ENCODE data around the gene SCFD2.
"Not testable (repeated sequence)": the region's sequence is repeated elsewhere in the genome, so short reads cannot be mapped to it uniquely, and the experiment has no call there.

SCFD2 gene

GRCh38 chr4:52837716-52838558, 527.9 kb downstream of the SCFD2 start:
- in situ Hi-C loops (cut with MboI; ENCODE audit: low sequenced_read_pairs, unreplicated experiment), result no loop called here
- TF ChIP-seq, protein P1, sequence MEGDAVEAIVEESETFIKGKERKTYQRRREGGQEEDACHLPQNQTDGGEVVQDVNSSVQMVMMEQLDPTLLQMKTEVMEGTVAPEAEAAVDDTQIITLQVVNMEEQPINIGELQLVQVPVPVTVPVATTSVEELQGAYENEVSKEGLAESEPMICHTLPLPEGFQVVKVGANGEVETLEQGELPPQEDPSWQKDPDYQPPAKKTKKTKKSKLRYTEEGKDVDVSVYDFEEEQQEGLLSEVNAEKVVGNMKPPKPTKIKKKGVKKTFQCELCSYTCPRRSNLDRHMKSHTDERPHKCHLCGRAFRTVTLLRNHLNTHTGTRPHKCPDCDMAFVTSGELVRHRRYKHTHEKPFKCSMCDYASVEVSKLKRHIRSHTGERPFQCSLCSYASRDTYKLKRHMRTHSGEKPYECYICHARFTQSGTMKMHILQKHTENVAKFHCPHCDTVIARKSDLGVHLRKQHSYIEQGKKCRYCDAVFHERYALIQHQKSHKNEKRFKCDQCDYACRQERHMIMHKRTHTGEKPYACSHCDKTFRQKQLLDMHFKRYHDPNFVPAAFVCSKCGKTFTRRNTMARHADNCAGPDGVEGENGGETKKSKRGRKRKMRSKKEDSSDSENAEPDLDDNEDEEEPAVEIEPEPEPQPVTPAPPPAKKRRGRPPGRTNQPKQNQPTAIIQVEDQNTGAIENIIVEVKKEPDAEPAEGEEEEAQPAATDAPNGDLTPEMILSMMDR (IDR thresholded peaks at IDR 0.05; ENCODE audit: borderline replicate concordance, control extremely low read depth, extremely low read depth, insufficient read depth, missing control alignments), result no peak
- DNase-seq (ENCODE audit: low spot score), result no peak

DNA sequence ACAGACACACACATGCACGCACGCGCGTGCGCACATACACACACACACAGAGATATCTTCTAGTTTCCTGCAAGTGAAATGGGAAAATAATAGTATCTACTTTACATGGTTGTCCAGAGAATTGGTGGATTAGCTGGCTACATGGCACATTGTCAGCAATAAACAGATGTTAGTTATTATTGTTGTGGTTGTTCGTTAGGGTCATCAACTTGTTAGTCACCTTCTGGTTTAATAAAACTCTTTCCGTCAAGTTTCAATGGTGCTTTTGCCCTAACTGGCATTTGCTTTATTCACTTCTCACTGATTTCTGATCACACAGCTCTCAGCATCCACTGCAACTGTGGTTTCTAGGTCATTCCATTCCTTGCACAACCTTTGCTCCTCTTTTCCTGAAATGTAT, 529.2 kb downstream of the SCFD2 start:
- in situ Hi-C loops (cut with MboI; ENCODE audit: low sequenced_read_pairs, unreplicated experiment), result no loop called here
- TF ChIP-seq, protein P1 (IDR thresholded peaks at IDR 0.05; ENCODE audit: borderline replicate concordance, control extremely low read depth, extremely low read depth, insufficient read depth, missing control alignments), result no peak
- DNase-seq (ENCODE audit: low spot score), result no peak

GRCh38 chr4:52836120-52836519, 529.7 kb downstream of the SCFD2 start:
- DNase-seq (ENCODE audit: low spot score), result no peak
- TF ChIP-seq, protein P1 (IDR thresholded peaks at IDR 0.05; ENCODE audit: borderline replicate concordance, control extremely low read depth, extremely low read depth, insufficient read depth, missing control alignments), result no peak
- in situ Hi-C loops (cut with MboI; ENCODE audit: low sequenced_read_pairs, unreplicated experiment), result no loop called here

GRCh38 chr4:52834641-52835456, 531.0 kb downstream of the SCFD2 start:
- DNase-seq (ENCODE audit: low spot score); in situ Hi-C loops (cut with MboI; ENCODE audit: low sequenced_read_pairs, unreplicated experiment): not testable (repeated sequence)

GRCh38 chr4:52833941-52834525, 531.8 kb downstream of the SCFD2 start:
- no peak for DNase-seq (ENCODE audit: low spot score)
- TF ChIP-seq, protein P1 (IDR thresholded peaks at IDR 0.05; ENCODE audit: borderline replicate concordance, control extremely low read depth, extremely low read depth, insufficient read depth, missing control alignments), result no peak
- in situ Hi-C loops (cut with MboI; ENCODE audit: low sequenced_read_pairs, unreplicated experiment), result no loop called here

DNA sequence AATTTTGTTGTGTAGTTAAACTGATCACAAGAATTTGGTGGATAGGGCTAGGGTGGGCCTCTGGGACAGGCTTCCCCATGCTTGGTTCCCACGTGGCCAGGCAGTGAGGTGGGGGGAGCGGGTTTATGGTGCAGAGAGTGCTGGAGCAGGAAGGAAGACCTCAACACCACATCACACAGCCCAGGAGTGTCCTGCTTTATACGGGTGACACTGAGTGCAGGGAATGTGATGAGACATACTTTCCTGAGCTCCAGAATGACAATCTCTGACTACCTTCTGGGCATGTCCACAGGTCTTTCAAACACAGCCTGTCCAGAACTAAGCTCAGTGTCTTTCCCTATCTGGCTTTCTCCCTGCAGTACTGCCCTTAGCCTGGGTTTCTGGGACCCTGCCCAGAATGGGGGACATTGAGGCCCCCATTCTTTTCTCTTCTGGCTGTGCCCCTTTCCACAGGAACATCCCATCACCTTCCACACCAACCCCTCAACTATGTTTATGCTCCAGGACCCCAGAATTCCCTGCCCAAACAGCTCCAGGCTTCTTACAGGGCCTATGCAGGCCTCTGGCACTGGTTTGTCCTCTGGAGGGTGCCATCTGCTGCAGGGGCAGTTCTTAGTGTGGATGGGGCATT, 540.3 kb downstream of the SCFD2 start:
- in situ Hi-C loops (cut with MboI; ENCODE audit: low sequenced_read_pairs, unreplicated experiment), result no loop called here
- DNase-seq (ENCODE audit: low spot score), result no peak
- TF ChIP-seq, protein P1 (IDR thresholded peaks at IDR 0.05; ENCODE audit: borderline replicate concordance, control extremely low read depth, extremely low read depth, insufficient read depth, missing control alignments), result no peak
